D721Med (cell line): ENCODE results near the gene IKBIP.

ENCODE experiments used
- DNase-seq: peaks from one replicate; pipeline ENCODE4 v3.0.0; 2011; ENCODE audit warnings: low spot score; ENCODE audit not compliant: insufficient read length
- FAIRE-seq: peaks from 2 replicates; lab custom pipeline; 2011; peaks lifted over from hg19 to GRCh38; lab: Jason Lieb, UNC
- TF ChIP-seq, protein P1 (sequence below): IDR thresholded peaks from 2 replicates; pipeline ENCODE4 v1.5.1; 2012; ENCODE audit warnings: mild to moderate bottlenecking, control low read depth; ENCODE audit not compliant: insufficient read depth; ENCODE audit errors: missing control alignments

Gene IKBIP

DNA sequence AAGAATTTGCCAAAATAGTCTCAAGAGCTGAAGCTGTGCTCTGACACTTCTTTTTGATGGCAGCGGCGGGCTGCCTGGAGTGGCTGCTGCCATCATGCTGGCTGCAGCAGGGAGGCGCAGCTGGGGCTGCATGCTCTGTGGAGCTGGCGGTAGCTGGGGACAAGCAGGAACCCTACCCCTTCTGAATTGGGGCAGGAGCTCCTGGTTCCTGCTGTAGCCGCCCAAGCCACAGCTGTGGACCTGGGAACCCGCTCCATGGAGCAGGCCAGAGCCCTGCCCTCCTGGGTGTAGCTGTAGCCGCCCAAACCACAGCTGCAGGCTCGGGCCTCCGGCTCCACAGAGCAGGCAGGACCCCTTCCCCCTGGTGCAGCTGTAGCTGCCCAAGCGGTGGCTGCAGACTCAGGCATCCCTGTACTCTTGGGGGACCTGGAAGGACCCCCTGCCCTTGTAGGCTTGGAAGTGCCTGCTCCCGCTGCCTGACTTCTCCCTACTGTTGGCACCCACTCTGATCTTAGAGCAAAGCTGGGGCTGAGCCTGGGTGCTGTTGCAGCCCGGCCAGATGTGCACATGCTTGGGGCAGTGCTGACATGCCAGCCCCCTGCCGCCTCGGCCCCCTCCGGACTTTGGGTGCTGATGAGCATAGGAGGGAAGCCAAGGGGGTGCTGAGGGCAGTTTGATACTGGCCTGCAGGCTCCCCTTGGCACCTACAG, 33.8 kb upstream of the IKBIP start:
- TF ChIP-seq, protein P1, sequence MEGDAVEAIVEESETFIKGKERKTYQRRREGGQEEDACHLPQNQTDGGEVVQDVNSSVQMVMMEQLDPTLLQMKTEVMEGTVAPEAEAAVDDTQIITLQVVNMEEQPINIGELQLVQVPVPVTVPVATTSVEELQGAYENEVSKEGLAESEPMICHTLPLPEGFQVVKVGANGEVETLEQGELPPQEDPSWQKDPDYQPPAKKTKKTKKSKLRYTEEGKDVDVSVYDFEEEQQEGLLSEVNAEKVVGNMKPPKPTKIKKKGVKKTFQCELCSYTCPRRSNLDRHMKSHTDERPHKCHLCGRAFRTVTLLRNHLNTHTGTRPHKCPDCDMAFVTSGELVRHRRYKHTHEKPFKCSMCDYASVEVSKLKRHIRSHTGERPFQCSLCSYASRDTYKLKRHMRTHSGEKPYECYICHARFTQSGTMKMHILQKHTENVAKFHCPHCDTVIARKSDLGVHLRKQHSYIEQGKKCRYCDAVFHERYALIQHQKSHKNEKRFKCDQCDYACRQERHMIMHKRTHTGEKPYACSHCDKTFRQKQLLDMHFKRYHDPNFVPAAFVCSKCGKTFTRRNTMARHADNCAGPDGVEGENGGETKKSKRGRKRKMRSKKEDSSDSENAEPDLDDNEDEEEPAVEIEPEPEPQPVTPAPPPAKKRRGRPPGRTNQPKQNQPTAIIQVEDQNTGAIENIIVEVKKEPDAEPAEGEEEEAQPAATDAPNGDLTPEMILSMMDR: no peak
- DNase-seq: no peak
- FAIRE-seq: no peak

DNA sequence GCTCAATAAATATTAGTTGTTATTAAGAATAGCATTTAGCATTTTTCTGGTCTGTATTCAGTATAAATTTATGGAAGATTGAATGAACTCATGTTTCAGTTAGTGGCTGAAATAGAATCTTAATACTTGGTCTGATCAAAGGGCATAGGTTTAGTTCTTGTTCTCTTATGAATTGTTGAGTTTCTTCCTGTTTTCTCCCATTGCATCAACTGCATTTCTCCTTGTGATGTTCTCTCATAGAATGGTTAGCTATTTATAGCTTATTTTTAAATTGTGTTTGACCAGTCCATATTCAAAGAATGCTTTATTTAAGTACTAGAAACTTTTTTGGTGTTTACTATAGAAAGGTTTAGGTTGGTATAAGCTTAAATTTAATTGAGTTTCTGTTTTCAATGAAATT, 30.3 kb upstream of the IKBIP start:
- no peak for DNase-seq
- no peak for FAIRE-seq
- TF ChIP-seq, protein P1: no peak

DNA sequence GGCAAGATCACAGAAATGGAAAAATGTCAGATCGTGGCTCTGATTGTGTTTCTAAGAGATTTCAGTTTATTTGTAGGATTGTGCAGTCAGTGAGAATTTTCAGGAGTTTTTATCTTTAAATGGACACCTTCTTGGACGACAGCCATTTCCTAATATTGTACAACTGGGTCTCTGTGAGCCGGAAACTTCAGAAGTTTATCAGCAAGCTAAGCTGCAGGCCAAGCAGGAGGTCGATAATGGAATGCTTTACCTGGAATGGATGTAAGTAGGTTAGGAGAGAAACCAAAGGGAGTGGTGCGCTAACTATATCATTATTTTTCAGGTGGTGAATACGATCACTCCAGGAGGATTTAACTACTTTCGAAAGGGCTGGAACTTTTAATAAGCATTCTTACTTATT, 26.9 kb upstream of the IKBIP start:
- DNase-seq: no peak
- TF ChIP-seq, protein P1: no peak
- no peak for FAIRE-seq

DNA sequence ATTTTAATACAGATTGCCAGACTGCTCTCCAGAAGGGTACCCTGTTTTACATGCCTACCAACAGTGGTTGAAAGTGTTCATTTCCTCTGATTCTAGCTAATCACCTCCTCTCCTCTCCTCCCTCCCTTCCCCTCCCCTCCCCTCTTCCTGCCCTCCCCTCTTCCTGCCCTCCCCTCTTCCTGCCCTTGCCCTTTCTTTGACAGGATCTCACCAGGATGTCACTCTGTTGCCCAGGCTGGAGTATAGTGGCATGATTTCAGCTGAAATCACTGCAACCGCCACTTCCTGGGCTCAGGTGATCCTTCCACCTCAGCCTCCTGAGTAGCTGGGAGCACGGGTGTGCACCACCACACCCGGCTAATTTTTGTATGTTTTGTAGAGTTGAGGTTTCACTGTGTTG, 25.2 kb upstream of the IKBIP start:
- no peak for FAIRE-seq
- no peak for DNase-seq
- TF ChIP-seq, protein P1: no peak

DNA sequence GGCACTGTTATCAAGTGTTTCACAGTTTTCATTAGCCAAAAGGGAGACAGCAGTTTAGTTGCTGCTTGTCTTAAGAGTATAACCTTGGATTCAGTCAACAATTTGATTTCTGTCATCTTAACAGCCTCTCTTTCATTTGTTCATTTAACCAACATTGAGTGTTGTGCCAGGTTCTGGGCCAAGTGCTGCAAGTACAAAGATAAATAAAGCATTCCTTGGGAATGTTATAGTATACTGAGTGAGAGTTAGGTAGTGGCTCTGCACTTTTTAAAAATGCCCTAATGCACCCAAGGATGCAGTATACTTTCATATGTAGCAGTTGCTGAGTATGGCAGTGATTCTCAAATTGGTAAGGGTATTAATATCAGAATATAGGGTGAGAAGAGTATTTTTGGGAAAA, 15.9 kb upstream of the IKBIP start:
- TF ChIP-seq, protein P1: no peak
- FAIRE-seq (no peak), DNase-seq (no peak)

DNA sequence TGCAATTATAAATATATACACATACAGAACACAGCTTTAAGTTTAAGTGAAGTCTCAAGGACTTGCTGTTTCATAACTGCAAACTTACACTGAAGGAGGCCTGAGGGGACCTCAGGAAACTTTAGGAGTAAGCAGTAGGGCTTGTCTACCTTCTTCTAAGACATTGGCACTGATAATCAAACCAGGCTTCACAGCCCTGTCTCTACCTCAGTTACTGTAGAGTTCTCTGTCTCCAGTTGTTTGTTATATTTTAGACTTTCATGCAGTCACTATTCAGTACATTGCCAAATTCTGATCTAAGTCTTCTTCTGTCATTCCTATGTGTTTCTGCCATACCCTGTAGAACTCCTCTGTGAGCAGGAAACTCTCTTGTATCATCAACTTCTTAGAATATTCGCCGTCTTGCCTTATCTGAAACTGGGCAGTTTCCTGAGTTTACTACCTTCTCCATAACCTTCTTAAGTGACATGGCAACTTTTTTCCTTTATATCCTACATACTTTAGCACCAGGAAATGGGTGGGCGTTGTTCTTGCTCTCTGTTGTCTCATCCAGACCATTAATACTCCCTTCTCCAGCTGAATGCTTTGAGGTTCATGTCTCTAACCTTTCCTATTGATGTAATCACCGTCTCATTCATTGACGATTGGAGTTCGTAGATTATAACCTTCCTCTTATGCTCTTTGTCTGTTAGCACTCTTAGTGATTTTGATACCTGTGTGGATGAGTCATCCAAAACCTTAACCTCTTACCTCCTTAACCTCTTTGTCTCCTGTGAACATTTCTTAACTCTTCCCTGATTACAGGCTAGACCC, 11.9 kb upstream of the IKBIP start:
- DNase-seq: no peak
- TF ChIP-seq, protein P1: no peak
- no peak for FAIRE-seq

DNA sequence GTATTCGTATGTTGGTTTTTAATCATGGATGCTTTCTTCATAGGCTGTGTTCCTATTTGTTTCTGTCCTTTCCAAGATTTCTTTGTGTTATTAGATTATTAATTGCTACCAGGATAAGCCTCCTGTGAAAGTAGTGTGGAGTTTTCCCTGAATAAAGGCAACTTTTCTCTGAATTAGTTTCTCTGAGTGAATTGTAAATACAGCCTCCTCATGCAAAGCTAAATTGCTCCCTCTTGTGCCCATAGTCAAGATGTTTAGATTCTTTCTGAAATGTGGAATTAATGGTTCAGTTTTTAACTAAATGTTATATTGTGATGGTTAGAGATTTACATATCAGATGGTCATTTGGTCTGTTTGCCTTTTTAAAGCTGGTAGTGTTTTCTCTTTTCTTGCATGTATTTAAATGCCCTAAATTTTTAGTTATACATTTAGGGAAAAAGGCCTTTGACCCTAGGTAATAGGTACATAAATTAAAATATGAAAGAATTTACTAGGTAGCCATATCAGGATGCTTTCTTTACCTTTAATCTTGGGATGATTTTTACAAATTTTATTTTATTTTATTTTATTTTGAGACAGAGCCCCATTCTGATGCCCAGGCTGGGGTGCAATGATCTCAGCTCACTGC, 9.4 kb upstream of the IKBIP start:
- TF ChIP-seq, protein P1: peak; percentile 89
- peak; percentile 77 for FAIRE-seq
- DNase-seq: no peak
